ENCODE measurements around the gene PHRF1. TPM values are rescaled to one million over a fixed set of nuclear protein-coding genes. Genes with fewer than 3 reads are reported as not detected.
"Not testable (repeated sequence)": the region's sequence is repeated elsewhere in the genome, so short reads cannot be mapped to it uniquely, and the experiment has no call there.

Gene PHRF1
- total and polyA plus RNA-seq, 12 donors: 8.7 to 62.3 (median 26.1) TPM

- WGBS, 4 donors: 0 to 1% (median 1%) methylated on average over 3 to 123 of the region's 123 CpGs; no CpG with 5 or more reads in 1 of the 4 donors
- DNase-seq: peak; percentile 91 to 96 (median 94)
- Histone ChIP-seq H3K4me3 (peak overlapping the region in 3 of 4 donors; percentile 35 to 85 (median 56)), H3K27me3 (no peaks in the 10 kb centered on the region), H3K36me3 (replicated peaks in 1 of 2) (no peaks in the 10 kb centered on the region), H3K27ac (peak overlapping the region in 4 of 5 donors; percentile 42 to 79 (median 66)), H3K9me3 (replicated peaks in 1 of 3) (no peaks in the 10 kb centered on the region), H3K4me1 (replicated peaks in 1 of 2) (peaks cover 7 to 12% of the 10 kb centered on the region in 2 donors)
- intact Hi-C loops (cut with DNase I): no loop called here
- TF ChIP-seq POLR2A (IDR thresholded peaks at IDR 0.05): peak; percentile 49 to 70
- no peak for TF ChIP-seq CTCF (IDR thresholded peaks at IDR 0.05)
These were observed 7.7 kb upstream of the PHRF1 start for GRCh38 chr11:568306-569157.

- 32 to 36% (median 34%) methylated on average over 8 to 36 of the region's 36 CpGs for WGBS, 4 donors
These were observed 6.9 kb upstream of the PHRF1 start for GRCh38 chr11:569158-569885.

GRCh38 chr11:571802-572185, 4.5 kb upstream of the PHRF1 start:
- WGBS, 4 donors: 70 to 93% (median 74%) methylated on average over 5 to 8 of the region's 8 CpGs
- H3K36me3 ChIP-seq (replicated peaks in 1 of 2): no peaks in the 10 kb centered on the region
- no peaks in the 10 kb centered on the region for H3K9me3 ChIP-seq (replicated peaks in 1 of 3)
- no peaks in the 10 kb centered on the region for H3K27me3 ChIP-seq
- no peak overlapping the region for H3K27ac ChIP-seq
- TF ChIP-seq POLR2A (IDR thresholded peaks at IDR 0.05): no peak
- TF ChIP-seq CTCF (IDR thresholded peaks at IDR 0.05): no peak
- DNase-seq: no peak
- H3K4me3 ChIP-seq: no peak overlapping the region
- intact Hi-C loops (cut with DNase I): no loop called here
- peaks cover 7 to 19% of the 10 kb centered on the region in 2 donors for H3K4me1 ChIP-seq (replicated peaks in 1 of 2)

More at GRCh38 chr11:569158-569885, 6.9 kb upstream of the PHRF1 start:
- peak in 3 of 7 donors; percentile 47 to 68 (median 54) for DNase-seq
- Histone ChIP-seq H3K27me3 (no peaks in the 10 kb centered on the region), H3K4me1 (replicated peaks in 1 of 2) (peaks cover 7 to 12% of the 10 kb centered on the region in 2 donors), H3K9me3 (replicated peaks in 1 of 3) (no peaks in the 10 kb centered on the region), H3K27ac (peak overlapping the region in 4 of 5 donors; percentile 42 to 79 (median 66)), H3K36me3 (replicated peaks in 1 of 2) (no peaks in the 10 kb centered on the region), H3K4me3 (peak overlapping the region in 2 of 4 donors; percentile 35 to 85)
- intact Hi-C loops (cut with DNase I): no loop called here
- TF ChIP-seq POLR2A (IDR thresholded peaks at IDR 0.05): no peak
- no peak for TF ChIP-seq CTCF (IDR thresholded peaks at IDR 0.05)

GRCh38 chr11:573146-573759, 3.0 kb upstream of the PHRF1 start:
- TF ChIP-seq POLR2A (IDR thresholded peaks at IDR 0.05) (no peak), CTCF (IDR thresholded peaks at IDR 0.05) (no peak)
- H3K4me1 ChIP-seq (replicated peaks in 1 of 2): peaks cover 21 to 24% of the 10 kb centered on the region in 2 donors
- H3K27ac ChIP-seq: no peak overlapping the region
- no peak for DNase-seq
- H3K27me3 ChIP-seq: no peaks in the 10 kb centered on the region
- WGBS, 4 donors: 86 to 94% (median 92%) methylated on average over 7 to 16 of the region's 16 CpGs
- no peak overlapping the region for H3K4me3 ChIP-seq
- H3K9me3 ChIP-seq (replicated peaks in 1 of 3): no peaks in the 10 kb centered on the region
- no peaks in the 10 kb centered on the region for H3K36me3 ChIP-seq (replicated peaks in 1 of 2)
- intact Hi-C loops (cut with DNase I): no loop called here

GRCh38 chr11:574031-574570, 2.2 kb upstream of the PHRF1 start:
- intact Hi-C loops (cut with DNase I): not testable (repeated sequence)

More at GRCh38 chr11:574031-574570, 2.2 kb upstream of the PHRF1 start:
- Histone ChIP-seq H3K27ac (peak overlapping the region in 1 of 5 donors; percentile 10), H3K4me1 (replicated peaks in 1 of 2) (peaks cover 26 to 31% of the 10 kb centered on the region in 2 donors)
- H3K4me3 ChIP-seq; DNase-seq; H3K36me3 ChIP-seq (replicated peaks in 1 of 2); H3K9me3 ChIP-seq (replicated peaks in 1 of 3); H3K27me3 ChIP-seq: not testable (repeated sequence)
- WGBS, 4 donors: 69 to 80% (median 72%) methylated on average over 13 to 14 of the region's 14 CpGs

Data from adrenal gland (tissue), 12 donors.